ENCODE data around the gene GGTLC2.
"Not testable (repeated sequence)": the region's sequence is repeated elsewhere in the genome, so short reads cannot be mapped to it uniquely, and the experiment has no call there.

Gene GGTLC2

DNA sequence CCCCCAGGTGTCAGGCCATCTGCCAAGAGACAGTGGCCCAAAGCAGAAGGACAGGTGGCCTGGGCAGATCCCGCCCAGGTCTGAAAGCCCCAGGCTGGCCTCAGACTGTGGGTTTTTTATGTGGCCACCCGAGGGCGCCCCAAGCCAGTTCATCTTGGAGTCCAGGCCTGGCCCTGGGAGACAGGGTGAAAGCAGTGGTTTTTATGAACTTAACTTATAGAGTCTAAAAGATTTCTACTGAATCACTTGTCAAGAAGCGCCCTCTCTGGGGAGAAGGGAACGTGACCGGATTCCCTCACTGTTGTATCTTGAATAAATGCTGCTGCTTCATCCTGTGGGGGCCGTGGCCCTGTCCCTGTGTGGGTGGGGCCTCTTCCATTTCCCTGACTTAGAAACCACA, 8.2 kb upstream of the GGTLC2 start:
- H3K9me3 ChIP-seq (replicated peaks; ENCODE audit: insufficient read depth, low read length); H3K27ac ChIP-seq (ENCODE audit: low read length); H3K36me3 ChIP-seq (replicated peaks; ENCODE audit: insufficient read depth, low read length); H3K4me3 ChIP-seq (ENCODE audit: low read length); H3K4me2 ChIP-seq (ENCODE audit: low read depth, low read length); H3K9ac ChIP-seq (ENCODE audit: low read length); H2AFZ ChIP-seq (ENCODE audit: low read length); H3K27me3 ChIP-seq (replicated peaks; ENCODE audit: insufficient read depth, low read length); H3K4me1 ChIP-seq (ENCODE audit: low read length); H4K20me1 ChIP-seq (ENCODE audit: insufficient read depth, low read length); H3F3A ChIP-seq (ENCODE audit: insufficient read depth, low read length); H3K9me2 ChIP-seq (replicated peaks; ENCODE audit: insufficient read depth, low read length); H3K79me2 ChIP-seq (ENCODE audit: low read length): not testable (repeated sequence)
- TF ChIP-seq, protein P1, sequence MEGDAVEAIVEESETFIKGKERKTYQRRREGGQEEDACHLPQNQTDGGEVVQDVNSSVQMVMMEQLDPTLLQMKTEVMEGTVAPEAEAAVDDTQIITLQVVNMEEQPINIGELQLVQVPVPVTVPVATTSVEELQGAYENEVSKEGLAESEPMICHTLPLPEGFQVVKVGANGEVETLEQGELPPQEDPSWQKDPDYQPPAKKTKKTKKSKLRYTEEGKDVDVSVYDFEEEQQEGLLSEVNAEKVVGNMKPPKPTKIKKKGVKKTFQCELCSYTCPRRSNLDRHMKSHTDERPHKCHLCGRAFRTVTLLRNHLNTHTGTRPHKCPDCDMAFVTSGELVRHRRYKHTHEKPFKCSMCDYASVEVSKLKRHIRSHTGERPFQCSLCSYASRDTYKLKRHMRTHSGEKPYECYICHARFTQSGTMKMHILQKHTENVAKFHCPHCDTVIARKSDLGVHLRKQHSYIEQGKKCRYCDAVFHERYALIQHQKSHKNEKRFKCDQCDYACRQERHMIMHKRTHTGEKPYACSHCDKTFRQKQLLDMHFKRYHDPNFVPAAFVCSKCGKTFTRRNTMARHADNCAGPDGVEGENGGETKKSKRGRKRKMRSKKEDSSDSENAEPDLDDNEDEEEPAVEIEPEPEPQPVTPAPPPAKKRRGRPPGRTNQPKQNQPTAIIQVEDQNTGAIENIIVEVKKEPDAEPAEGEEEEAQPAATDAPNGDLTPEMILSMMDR (IDR thresholded peaks at IDR 0.05; ENCODE audit: low read length) = peak; percentile 23; the same call in 1 of the 2 replicates
- DNase-seq = peak; percentile 31

- not testable (repeated sequence) for H4K20me1 ChIP-seq (ENCODE audit: insufficient read depth, low read length); H3K79me2 ChIP-seq (ENCODE audit: low read length); DNase-seq
These were observed 6.1 kb upstream of the GGTLC2 start for GRCh38 chr22:22638313-22638712.

GRCh38 chr22:22642255-22642654, 2.2 kb upstream of the GGTLC2 start:
- H3F3A ChIP-seq (ENCODE audit: insufficient read depth, low read length); H3K9ac ChIP-seq (ENCODE audit: low read length); H3K4me2 ChIP-seq (ENCODE audit: low read depth, low read length); H4K20me1 ChIP-seq (ENCODE audit: insufficient read depth, low read length); H3K4me1 ChIP-seq (ENCODE audit: low read length); DNase-seq; H3K9me2 ChIP-seq (replicated peaks; ENCODE audit: insufficient read depth, low read length); H3K4me3 ChIP-seq (ENCODE audit: low read length); H3K36me3 ChIP-seq (replicated peaks; ENCODE audit: insufficient read depth, low read length); H3K9me3 ChIP-seq (replicated peaks; ENCODE audit: insufficient read depth, low read length); H3K79me2 ChIP-seq (ENCODE audit: low read length); H3K27me3 ChIP-seq (replicated peaks; ENCODE audit: insufficient read depth, low read length); H3K27ac ChIP-seq (ENCODE audit: low read length); H2AFZ ChIP-seq (ENCODE audit: low read length): not testable (repeated sequence)

More at GRCh38 chr22:22638313-22638712, 6.1 kb upstream of the GGTLC2 start:
- H3K9me2 ChIP-seq (replicated peaks; ENCODE audit: insufficient read depth, low read length); H3K4me2 ChIP-seq (ENCODE audit: low read depth, low read length); H3K9ac ChIP-seq (ENCODE audit: low read length); H3K27ac ChIP-seq (ENCODE audit: low read length); H3K9me3 ChIP-seq (replicated peaks; ENCODE audit: insufficient read depth, low read length); H3K4me3 ChIP-seq (ENCODE audit: low read length); H3F3A ChIP-seq (ENCODE audit: insufficient read depth, low read length); H3K4me1 ChIP-seq (ENCODE audit: low read length); H3K27me3 ChIP-seq (replicated peaks; ENCODE audit: insufficient read depth, low read length); H2AFZ ChIP-seq (ENCODE audit: low read length); H3K36me3 ChIP-seq (replicated peaks; ENCODE audit: insufficient read depth, low read length): not testable (repeated sequence)

- not testable (repeated sequence) for DNase-seq; H3K27me3 ChIP-seq (replicated peaks; ENCODE audit: insufficient read depth, low read length); H3K27ac ChIP-seq (ENCODE audit: low read length); H3K79me2 ChIP-seq (ENCODE audit: low read length); H4K20me1 ChIP-seq (ENCODE audit: insufficient read depth, low read length); H3K36me3 ChIP-seq (replicated peaks; ENCODE audit: insufficient read depth, low read length); H2AFZ ChIP-seq (ENCODE audit: low read length); H3K9me2 ChIP-seq (replicated peaks; ENCODE audit: insufficient read depth, low read length); H3K9me3 ChIP-seq (replicated peaks; ENCODE audit: insufficient read depth, low read length); H3F3A ChIP-seq (ENCODE audit: insufficient read depth, low read length); H3K4me2 ChIP-seq (ENCODE audit: low read depth, low read length); H3K4me3 ChIP-seq (ENCODE audit: low read length); H3K4me1 ChIP-seq (ENCODE audit: low read length); H3K9ac ChIP-seq (ENCODE audit: low read length)
These were observed 1.6 kb downstream of the GGTLC2 start for GRCh38 chr22:22645969-22646368.

GRCh38 chr22:22647952-22648351, 3.5 kb downstream of the GGTLC2 start:
- not testable (repeated sequence) for H3K9me3 ChIP-seq (replicated peaks; ENCODE audit: insufficient read depth, low read length); H3K36me3 ChIP-seq (replicated peaks; ENCODE audit: insufficient read depth, low read length); H3K27ac ChIP-seq (ENCODE audit: low read length); H3K79me2 ChIP-seq (ENCODE audit: low read length); H3K9me2 ChIP-seq (replicated peaks; ENCODE audit: insufficient read depth, low read length); H2AFZ ChIP-seq (ENCODE audit: low read length); DNase-seq; H3K27me3 ChIP-seq (replicated peaks; ENCODE audit: insufficient read depth, low read length); H3K4me2 ChIP-seq (ENCODE audit: low read depth, low read length); H3F3A ChIP-seq (ENCODE audit: insufficient read depth, low read length); H3K4me3 ChIP-seq (ENCODE audit: low read length); H4K20me1 ChIP-seq (ENCODE audit: insufficient read depth, low read length); H3K9ac ChIP-seq (ENCODE audit: low read length); H3K4me1 ChIP-seq (ENCODE audit: low read length)

DNA sequence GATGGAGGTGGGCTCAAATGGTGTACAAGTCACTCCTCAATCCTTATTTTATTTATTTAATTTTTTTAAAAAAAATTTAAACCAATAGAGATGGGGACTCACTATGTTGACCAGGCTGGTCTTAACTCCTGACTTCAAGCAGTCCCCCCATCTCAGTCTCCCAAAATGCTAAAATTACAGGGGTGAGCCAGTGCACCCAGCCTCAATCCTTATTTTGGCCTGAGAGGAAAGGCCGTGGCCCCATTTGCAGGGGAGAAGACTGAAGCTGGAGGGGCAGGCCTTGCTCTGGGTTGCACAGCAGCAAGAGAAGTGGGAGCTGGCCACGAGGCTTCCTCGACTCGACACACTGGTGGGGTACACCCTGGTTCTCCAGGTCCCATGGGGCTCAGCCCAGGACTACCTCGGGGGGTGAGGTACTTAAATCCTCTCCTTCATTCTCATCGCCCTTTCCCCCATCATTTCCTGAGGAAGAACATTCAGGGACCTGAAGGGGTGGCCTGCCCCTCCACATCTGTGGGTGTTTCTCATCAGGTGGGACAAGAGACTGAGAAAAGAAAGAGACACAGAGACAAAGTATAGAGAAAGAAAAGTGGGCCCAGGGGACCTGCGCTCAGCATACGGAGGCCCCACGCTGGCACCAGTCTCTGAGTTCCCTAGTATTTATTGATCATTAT, 4.6 kb downstream of the GGTLC2 start:
- not testable (repeated sequence) for H3K4me2 ChIP-seq (ENCODE audit: low read depth, low read length); DNase-seq; H4K20me1 ChIP-seq (ENCODE audit: insufficient read depth, low read length); H3K4me1 ChIP-seq (ENCODE audit: low read length); H3K9me3 ChIP-seq (replicated peaks; ENCODE audit: insufficient read depth, low read length); H2AFZ ChIP-seq (ENCODE audit: low read length); H3F3A ChIP-seq (ENCODE audit: insufficient read depth, low read length); H3K27ac ChIP-seq (ENCODE audit: low read length); H3K9me2 ChIP-seq (replicated peaks; ENCODE audit: insufficient read depth, low read length); H3K27me3 ChIP-seq (replicated peaks; ENCODE audit: insufficient read depth, low read length); H3K36me3 ChIP-seq (replicated peaks; ENCODE audit: insufficient read depth, low read length); H3K9ac ChIP-seq (ENCODE audit: low read length); H3K4me3 ChIP-seq (ENCODE audit: low read length); H3K79me2 ChIP-seq (ENCODE audit: low read length)

- H4K20me1 ChIP-seq (ENCODE audit: insufficient read depth, low read length); H3K9me2 ChIP-seq (replicated peaks; ENCODE audit: insufficient read depth, low read length); DNase-seq; H3K27me3 ChIP-seq (replicated peaks; ENCODE audit: insufficient read depth, low read length); H3K79me2 ChIP-seq (ENCODE audit: low read length); H3K4me3 ChIP-seq (ENCODE audit: low read length); H3F3A ChIP-seq (ENCODE audit: insufficient read depth, low read length); H3K4me2 ChIP-seq (ENCODE audit: low read depth, low read length); H3K4me1 ChIP-seq (ENCODE audit: low read length); H3K9ac ChIP-seq (ENCODE audit: low read length); H3K36me3 ChIP-seq (replicated peaks; ENCODE audit: insufficient read depth, low read length); H3K9me3 ChIP-seq (replicated peaks; ENCODE audit: insufficient read depth, low read length); H2AFZ ChIP-seq (ENCODE audit: low read length); H3K27ac ChIP-seq (ENCODE audit: low read length): not testable (repeated sequence)
These were observed 5.3 kb downstream of the GGTLC2 start for GRCh38 chr22:22649761-22650160.

Data from MM.1S (cell line).